ENCODE data around the gene ZNF613. TPM values are rescaled to one million over a fixed set of nuclear protein-coding genes. Genes with fewer than 3 reads are reported as not detected.
A peak's percentile ranks its signal among the peaks of the same experiment; 100 is the strongest.
"Not testable (repeated sequence)": the region's sequence is repeated elsewhere in the genome, so short reads cannot be mapped to it uniquely, and the experiment has no call there.

ZNF613 gene
- total and polyA plus RNA-seq, 8 donors: 7.0 to 15.5 (median 13.8) TPM

GRCh38 chr19:51905206-51905605 is 22.1 kb upstream of the ZNF613 start:
- Histone ChIP-seq H3K4me1 (peaks cover 10 to 12% of the 10 kb centered on the region in 2 donors), H3K27ac (peak overlapping the region in 1 of 2 donors; percentile 78), H3K9me3 (peaks cover 0 to 72% of the 10 kb centered on the region in 2 donors), H3K4me3 (peak overlapping the region; percentile 74 to 75), H3K36me3 (peaks cover 0 to 16% of the 10 kb centered on the region in 2 donors), H3K27me3 (peaks cover 0 to 26% of the 10 kb centered on the region in 2 donors)
- intact Hi-C loops (cut with DNase I): no loop called here
- no peak for TF ChIP-seq CTCF (IDR thresholded peaks at IDR 0.05)
- no peak for ATAC-seq
- no peak for DNase-seq

- not testable (repeated sequence) for ATAC-seq
Measured at GRCh38 chr19:51905639-51906038, 21.6 kb upstream of the ZNF613 start.

GRCh38 chr19:51906108-51906507 is 21.2 kb upstream of the ZNF613 start:
- H3K36me3 ChIP-seq; H3K27ac ChIP-seq; intact Hi-C loops (cut with DNase I); ATAC-seq; DNase-seq; H3K4me3 ChIP-seq: not testable (repeated sequence)
- H3K27me3 ChIP-seq: peaks cover 0 to 26% of the 10 kb centered on the region in 2 donors
- H3K4me1 ChIP-seq: peaks cover 10 to 12% of the 10 kb centered on the region in 2 donors
- H3K9me3 ChIP-seq: peaks cover 0 to 72% of the 10 kb centered on the region in 2 donors

More at GRCh38 chr19:51905639-51906038, 21.6 kb upstream of the ZNF613 start:
- DNase-seq; H3K27ac ChIP-seq; intact Hi-C loops (cut with DNase I); H3K4me3 ChIP-seq: not testable (repeated sequence)
- Histone ChIP-seq H3K36me3 (peaks cover 0 to 12% of the 10 kb centered on the region in 2 donors), H3K27me3 (peaks cover 0 to 26% of the 10 kb centered on the region in 2 donors), H3K4me1 (peaks cover 10 to 12% of the 10 kb centered on the region in 2 donors), H3K9me3 (peaks cover 0 to 72% of the 10 kb centered on the region in 2 donors)

- intact Hi-C loops (cut with DNase I); H3K27ac ChIP-seq: not testable (repeated sequence)
Measured at GRCh38 chr19:51907981-51908380, 19.3 kb upstream of the ZNF613 start.

GRCh38 chr19:51915324-51915867 is 11.9 kb upstream of the ZNF613 start:
- H3K9me3 ChIP-seq: peaks cover 0 to 99% of the 10 kb centered on the region in 2 donors
- no peak overlapping the region for H3K4me3 ChIP-seq
- H3K27me3 ChIP-seq: no peaks in the 10 kb centered on the region
- H3K36me3 ChIP-seq: no peaks in the 10 kb centered on the region
- TF ChIP-seq CTCF (IDR thresholded peaks at IDR 0.05): no peak
- DNase-seq: no peak
- no peak overlapping the region for H3K27ac ChIP-seq
- intact Hi-C loops (cut with DNase I): no loop called here
- H3K4me1 ChIP-seq: no peaks in the 10 kb centered on the region
- no peak for ATAC-seq

More at GRCh38 chr19:51907981-51908380, 19.3 kb upstream of the ZNF613 start:
- H3K36me3 ChIP-seq, DNase-seq, H3K4me3 ChIP-seq, ATAC-seq: not testable (repeated sequence)
- peaks cover 10% of the 10 kb centered on the region in 2 donors for H3K4me1 ChIP-seq
- peaks cover 0 to 72% of the 10 kb centered on the region in 2 donors for H3K9me3 ChIP-seq
- H3K27me3 ChIP-seq: peaks cover 0 to 26% of the 10 kb centered on the region in 2 donors

- no peak overlapping the region for H3K27ac ChIP-seq
- H3K9me3 ChIP-seq: peaks cover 0 to 99% of the 10 kb centered on the region in 2 donors
- ATAC-seq (no peak), DNase-seq (no peak)
- no peak for TF ChIP-seq CTCF (IDR thresholded peaks at IDR 0.05)
- no peaks in the 10 kb centered on the region for H3K36me3 ChIP-seq
- no peaks in the 10 kb centered on the region for H3K27me3 ChIP-seq
- H3K4me3 ChIP-seq: no peak overlapping the region
- intact Hi-C loops (cut with DNase I): no loop called here
- no peaks in the 10 kb centered on the region for H3K4me1 ChIP-seq
Measured at GRCh38 chr19:51916167-51916566, 11.1 kb upstream of the ZNF613 start.

GRCh38 chr19:51919606-51920005 is 7.7 kb upstream of the ZNF613 start:
- H3K9me3 ChIP-seq: peaks cover 0 to 98% of the 10 kb centered on the region in 2 donors
- ATAC-seq (no peak), DNase-seq (no peak)
- TF ChIP-seq CTCF (IDR thresholded peaks at IDR 0.05): no peak
- no peak overlapping the region for H3K4me3 ChIP-seq
- H3K27me3 ChIP-seq: no peaks in the 10 kb centered on the region
- H3K27ac ChIP-seq: no peak overlapping the region
- H3K4me1 ChIP-seq: no peaks in the 10 kb centered on the region
- intact Hi-C loops (cut with DNase I): no loop called here
- H3K36me3 ChIP-seq: no peaks in the 10 kb centered on the region
